ENCODE data around the gene VPS26A. TPM values are rescaled to one million over a fixed set of nuclear protein-coding genes. Genes with fewer than 3 reads are reported as not detected.

The VPS26A gene
- total RNA-seq, 1 donor from 2014 or later = 55.8 TPM

DNA sequence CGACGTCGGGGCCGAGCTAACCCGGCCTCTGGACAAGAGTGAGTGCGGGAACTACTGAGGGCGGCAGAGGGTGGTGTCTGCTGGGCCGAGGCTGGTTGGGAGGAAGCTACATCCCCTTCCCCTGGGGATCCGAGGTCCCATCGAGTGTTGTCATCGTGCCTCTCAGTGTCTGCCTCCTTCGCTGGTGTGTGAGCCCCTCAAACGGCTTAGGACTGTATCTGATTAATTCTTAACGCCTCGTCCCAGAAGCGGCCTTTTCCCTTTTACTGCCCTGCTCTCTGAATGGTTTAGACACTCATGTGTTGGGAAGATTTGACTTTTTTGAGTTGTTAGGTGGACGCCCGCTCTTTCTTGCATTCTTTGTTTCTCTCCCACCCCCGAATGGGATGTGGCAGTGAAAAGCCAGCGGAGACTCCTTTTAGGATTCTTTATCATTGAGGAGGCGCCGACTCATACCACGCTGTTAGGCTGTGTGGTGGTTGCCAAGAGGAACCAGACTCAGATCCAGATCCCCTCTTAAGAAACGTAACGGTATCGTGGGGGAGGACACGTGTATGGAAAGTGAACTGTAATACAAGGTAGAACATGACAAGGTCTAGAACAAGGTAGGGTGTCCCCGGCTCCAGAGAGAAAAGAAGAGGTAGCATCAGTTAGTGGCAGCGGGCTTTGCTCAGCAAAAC, 56.7 kb downstream of the VPS26A start:
- Mint-ChIP-seq H3K27ac (ENCODE audit: unreplicated experiment) (peak overlapping the region; percentile 100), H3K4me3 (ENCODE audit: unreplicated experiment) (peak overlapping the region; percentile 98), H3K9me3 (ENCODE audit: unreplicated experiment) (peaks cover 15% of the 10 kb centered on the region), H3K4me1 (ENCODE audit: low read depth, unreplicated experiment) (peaks cover 14% of the 10 kb centered on the region), H3K27me3 (ENCODE audit: unreplicated experiment) (peaks cover 6% of the 10 kb centered on the region), H3K36me3 (ENCODE audit: unreplicated experiment) (no peaks in the 10 kb centered on the region)
- DNase-seq = peak; percentile 67
- TF ChIP-seq, protein P1, sequence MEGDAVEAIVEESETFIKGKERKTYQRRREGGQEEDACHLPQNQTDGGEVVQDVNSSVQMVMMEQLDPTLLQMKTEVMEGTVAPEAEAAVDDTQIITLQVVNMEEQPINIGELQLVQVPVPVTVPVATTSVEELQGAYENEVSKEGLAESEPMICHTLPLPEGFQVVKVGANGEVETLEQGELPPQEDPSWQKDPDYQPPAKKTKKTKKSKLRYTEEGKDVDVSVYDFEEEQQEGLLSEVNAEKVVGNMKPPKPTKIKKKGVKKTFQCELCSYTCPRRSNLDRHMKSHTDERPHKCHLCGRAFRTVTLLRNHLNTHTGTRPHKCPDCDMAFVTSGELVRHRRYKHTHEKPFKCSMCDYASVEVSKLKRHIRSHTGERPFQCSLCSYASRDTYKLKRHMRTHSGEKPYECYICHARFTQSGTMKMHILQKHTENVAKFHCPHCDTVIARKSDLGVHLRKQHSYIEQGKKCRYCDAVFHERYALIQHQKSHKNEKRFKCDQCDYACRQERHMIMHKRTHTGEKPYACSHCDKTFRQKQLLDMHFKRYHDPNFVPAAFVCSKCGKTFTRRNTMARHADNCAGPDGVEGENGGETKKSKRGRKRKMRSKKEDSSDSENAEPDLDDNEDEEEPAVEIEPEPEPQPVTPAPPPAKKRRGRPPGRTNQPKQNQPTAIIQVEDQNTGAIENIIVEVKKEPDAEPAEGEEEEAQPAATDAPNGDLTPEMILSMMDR (IDR thresholded peaks at IDR 0.05; ENCODE audit: partially characterized antibody, unreplicated experiment) = no peak

DNA sequence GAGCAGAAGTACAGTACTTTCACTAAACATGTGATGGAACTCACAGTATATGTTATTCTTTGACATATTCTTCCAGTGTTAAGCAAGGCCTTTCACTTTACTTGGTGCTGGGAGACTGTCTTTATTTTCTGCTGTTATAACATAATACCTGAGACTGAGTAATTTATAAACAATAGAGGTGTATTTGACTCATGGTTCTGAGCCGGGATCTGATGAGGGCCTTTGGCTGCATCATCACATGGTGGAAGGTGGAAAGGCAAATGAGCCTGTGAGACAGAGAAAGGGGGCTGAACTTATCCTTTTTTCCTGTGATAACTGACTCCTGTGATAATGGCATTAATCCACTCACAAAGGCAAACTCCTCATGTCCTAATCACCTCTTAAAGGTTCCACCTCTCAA, 57.5 kb downstream of the VPS26A start:
- Mint-ChIP-seq H3K36me3 (ENCODE audit: unreplicated experiment) (no peaks in the 10 kb centered on the region), H3K9me3 (ENCODE audit: unreplicated experiment) (peaks cover 15% of the 10 kb centered on the region), H3K4me1 (ENCODE audit: low read depth, unreplicated experiment) (peaks cover 14% of the 10 kb centered on the region)

DNA sequence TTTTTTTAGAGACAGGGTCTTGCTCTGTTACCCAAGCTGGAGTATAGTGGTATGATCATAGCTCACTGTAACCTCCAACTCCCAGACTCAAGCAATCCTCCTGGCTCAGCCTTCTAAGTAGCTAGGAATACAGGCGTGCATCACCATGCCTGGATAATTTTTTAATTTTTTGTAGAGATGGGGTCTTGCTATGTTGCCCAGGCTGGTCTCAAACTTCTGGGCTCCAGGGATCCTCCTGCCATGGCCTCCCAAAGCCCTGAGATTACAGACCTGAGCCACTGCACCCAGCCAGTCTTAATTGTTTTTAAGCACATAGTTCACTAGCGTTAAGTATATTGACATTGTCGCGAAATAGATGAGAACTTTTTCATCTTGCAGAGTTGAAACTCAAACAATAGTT, 58.0 kb downstream of the VPS26A start:
- no peak overlapping the region for H3K4me3 Mint-ChIP-seq (ENCODE audit: unreplicated experiment)
- TF ChIP-seq, protein P1 (IDR thresholded peaks at IDR 0.05; ENCODE audit: partially characterized antibody, unreplicated experiment) = no peak

More for the DNA sequence above, 57.5 kb downstream of the VPS26A start:
- DNase-seq = no peak
- no peak overlapping the region for H3K27ac Mint-ChIP-seq (ENCODE audit: unreplicated experiment)
- H3K4me3 Mint-ChIP-seq (ENCODE audit: unreplicated experiment) = peak overlapping the region; percentile 98
- TF ChIP-seq, protein P1 (IDR thresholded peaks at IDR 0.05; ENCODE audit: partially characterized antibody, unreplicated experiment) = no peak
- H3K27me3 Mint-ChIP-seq (ENCODE audit: unreplicated experiment) = peaks cover 5% of the 10 kb centered on the region

DNA sequence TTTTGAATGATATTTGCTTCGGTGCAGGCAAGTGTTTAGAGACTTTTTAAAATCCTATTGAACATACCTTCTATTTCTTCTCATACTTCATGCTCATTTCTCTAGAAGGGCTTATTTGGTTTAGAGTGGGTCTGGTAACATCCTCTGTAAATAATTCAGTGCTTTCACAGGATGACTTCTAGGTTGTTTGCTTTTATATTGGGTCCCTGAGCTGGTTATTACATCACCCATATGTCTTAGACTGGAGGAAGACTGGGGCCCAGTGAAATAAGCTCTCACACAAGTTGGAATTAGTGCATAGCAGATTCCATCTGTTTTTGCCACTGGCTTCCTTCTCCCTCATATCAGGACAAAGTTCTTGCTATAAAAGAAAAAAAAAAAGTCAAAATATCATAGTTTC, 62.5 kb downstream of the VPS26A start:
- H3K27me3 Mint-ChIP-seq (ENCODE audit: unreplicated experiment) = no peaks in the 10 kb centered on the region
- no peaks in the 10 kb centered on the region for H3K36me3 Mint-ChIP-seq (ENCODE audit: unreplicated experiment)
- no peak overlapping the region for H3K4me3 Mint-ChIP-seq (ENCODE audit: unreplicated experiment)
- H3K4me1 Mint-ChIP-seq (ENCODE audit: low read depth, unreplicated experiment) = peaks cover 4% of the 10 kb centered on the region
- no peak for DNase-seq
- no peaks in the 10 kb centered on the region for H3K9me3 Mint-ChIP-seq (ENCODE audit: unreplicated experiment)
- no peak overlapping the region for H3K27ac Mint-ChIP-seq (ENCODE audit: unreplicated experiment)
- TF ChIP-seq, protein P1 (IDR thresholded peaks at IDR 0.05; ENCODE audit: partially characterized antibody, unreplicated experiment) = no peak

More for the DNA sequence above, 58.0 kb downstream of the VPS26A start:
- DNase-seq = no peak
- H3K27me3 Mint-ChIP-seq (ENCODE audit: unreplicated experiment) = peaks cover 5% of the 10 kb centered on the region
- peaks cover 14% of the 10 kb centered on the region for H3K4me1 Mint-ChIP-seq (ENCODE audit: low read depth, unreplicated experiment)
- H3K9me3 Mint-ChIP-seq (ENCODE audit: unreplicated experiment) = peaks cover 15% of the 10 kb centered on the region
- no peak overlapping the region for H3K27ac Mint-ChIP-seq (ENCODE audit: unreplicated experiment)
- H3K36me3 Mint-ChIP-seq (ENCODE audit: unreplicated experiment) = no peaks in the 10 kb centered on the region

DNA sequence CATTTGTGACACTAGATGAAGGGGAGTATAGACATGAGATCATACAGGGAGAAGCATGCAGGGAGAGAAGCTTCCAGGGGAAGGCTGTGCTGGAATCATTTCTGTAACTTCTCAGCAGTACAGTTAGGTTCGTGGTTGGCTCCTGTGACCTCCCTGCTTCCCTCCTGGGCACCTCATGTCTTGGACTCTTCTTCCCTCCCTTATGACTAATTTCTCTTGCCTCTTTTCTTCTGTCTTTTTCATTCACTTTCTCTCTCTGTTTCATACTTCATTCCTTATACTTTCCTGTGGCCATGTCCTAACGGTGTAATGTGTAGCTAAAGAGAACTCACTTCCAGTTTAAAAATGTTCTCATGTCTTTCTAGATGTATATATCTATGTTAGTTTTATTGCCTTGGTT, 77.1 kb downstream of the VPS26A start:
- Mint-ChIP-seq H3K9me3 (ENCODE audit: unreplicated experiment) (no peaks in the 10 kb centered on the region), H3K36me3 (ENCODE audit: unreplicated experiment) (no peaks in the 10 kb centered on the region), H3K4me3 (ENCODE audit: unreplicated experiment) (no peak overlapping the region), H3K27me3 (ENCODE audit: unreplicated experiment) (no peaks in the 10 kb centered on the region), H3K4me1 (ENCODE audit: low read depth, unreplicated experiment) (no peaks in the 10 kb centered on the region), H3K27ac (ENCODE audit: unreplicated experiment) (no peak overlapping the region)
- TF ChIP-seq, protein P1 (IDR thresholded peaks at IDR 0.05; ENCODE audit: partially characterized antibody, unreplicated experiment) = no peak
- no peak for DNase-seq

Measured in glutamatergic neuron (in vitro differentiated cells).